HL-60/S4 treated with phorbol 12-myristate 13-acetate at 8.2 ng/mL for 4 days and 3 days (cell line): Measurements from ENCODE around the gene SHISA4.

ENCODE experiments used
- in situ Hi-C: fragments of 300-500 bp; cut with MboI; formaldehyde crosslinking; loops from 2 replicates; pipeline ENCODE4 v1.15.0; 2022; ENCODE audit warnings: low sequenced_read_pairs

SHISA4 gene

DNA sequence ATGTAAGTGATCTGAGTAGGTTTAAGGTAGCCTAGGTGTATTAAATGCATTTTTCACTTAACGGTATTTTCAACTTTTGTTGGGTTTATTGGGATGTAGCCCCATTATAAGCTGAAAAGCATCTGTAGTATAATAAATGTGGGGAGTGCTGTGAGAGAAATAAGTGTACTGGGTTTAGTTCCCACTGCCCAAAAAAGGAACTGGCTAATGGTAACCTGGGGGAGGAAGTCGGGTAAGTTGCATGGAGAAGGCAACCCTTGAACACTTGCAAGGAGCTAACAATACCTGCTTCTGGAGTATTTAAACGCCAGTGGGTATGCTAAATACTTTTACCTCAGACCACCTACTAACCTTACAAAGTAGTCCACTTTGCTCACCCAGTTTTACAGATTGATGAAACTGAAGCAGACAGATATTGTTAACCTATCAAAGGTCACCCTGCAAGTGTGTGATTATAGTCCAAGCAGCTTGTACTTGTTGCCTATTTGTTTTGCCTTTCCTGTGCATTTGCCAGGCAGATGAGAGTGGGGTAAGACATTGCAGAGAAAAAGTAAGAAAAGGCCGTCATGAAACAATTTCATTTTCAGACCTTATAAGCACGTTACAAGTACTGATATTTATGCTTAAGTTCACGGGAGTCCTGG lies 7.6 kb upstream of the SHISA4 start:
- in situ Hi-C loops = loop anchor here (10.0 to 25.0 kb wide), 2 partner anchors 94 to 231 kb away; partner anchors contain the start of gene GPR37L1

DNA sequence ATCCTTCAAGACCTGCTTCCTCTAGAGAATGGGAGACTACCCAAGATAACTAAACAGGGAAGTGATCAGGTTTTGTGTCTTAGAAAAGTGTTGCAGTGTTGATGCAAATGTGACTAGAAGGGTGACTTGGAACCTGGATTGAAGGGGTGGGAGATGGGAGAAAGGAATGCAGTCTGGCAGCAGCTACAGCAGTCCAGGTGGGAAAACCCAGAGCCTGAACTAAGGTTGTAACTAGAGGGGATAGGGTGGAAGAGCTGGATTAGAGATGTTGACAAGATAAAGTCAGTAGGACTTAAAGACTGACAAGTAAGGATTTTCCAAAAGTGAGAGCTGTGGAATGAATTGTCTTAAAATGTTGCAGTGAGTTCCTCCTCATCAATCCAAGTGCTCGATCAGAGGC lies 7.1 kb upstream of the SHISA4 start:
- in situ Hi-C loops = loop anchor here (10.0 to 25.0 kb wide), 2 partner anchors 93 to 231 kb away; partner anchors contain the start of gene GPR37L1

- in situ Hi-C loops = loop anchor here (10.0 to 25.0 kb wide), 2 partner anchors 92 to 230 kb away; partner anchors contain the start of gene GPR37L1
These were observed 6.0 kb upstream of the SHISA4 start for GRCh38 chr1:201882665-201883132.

DNA sequence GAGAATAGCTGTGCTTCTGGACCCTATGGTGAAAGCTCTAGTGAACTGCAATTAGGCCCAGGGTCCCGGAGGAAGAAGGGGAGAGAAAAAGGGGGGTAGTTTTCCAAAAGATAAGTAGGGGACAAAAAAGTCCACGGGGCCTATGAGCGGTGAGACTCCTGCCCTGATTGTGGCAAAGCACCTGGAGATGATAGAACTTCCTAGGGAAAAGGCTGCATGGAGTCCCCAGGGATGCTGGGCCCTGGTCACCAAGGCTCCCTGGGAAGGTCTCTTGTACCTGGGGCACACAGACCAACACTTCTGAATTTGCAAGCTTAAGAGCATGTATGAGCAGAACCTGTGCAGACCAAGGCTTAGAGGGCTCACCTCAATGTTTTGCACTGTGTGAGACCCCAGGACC lies 5.4 kb upstream of the SHISA4 start:
- in situ Hi-C loops = loop anchor here (10.0 to 25.0 kb wide), 2 partner anchors 92 to 229 kb away; partner anchors contain the start of gene GPR37L1

DNA sequence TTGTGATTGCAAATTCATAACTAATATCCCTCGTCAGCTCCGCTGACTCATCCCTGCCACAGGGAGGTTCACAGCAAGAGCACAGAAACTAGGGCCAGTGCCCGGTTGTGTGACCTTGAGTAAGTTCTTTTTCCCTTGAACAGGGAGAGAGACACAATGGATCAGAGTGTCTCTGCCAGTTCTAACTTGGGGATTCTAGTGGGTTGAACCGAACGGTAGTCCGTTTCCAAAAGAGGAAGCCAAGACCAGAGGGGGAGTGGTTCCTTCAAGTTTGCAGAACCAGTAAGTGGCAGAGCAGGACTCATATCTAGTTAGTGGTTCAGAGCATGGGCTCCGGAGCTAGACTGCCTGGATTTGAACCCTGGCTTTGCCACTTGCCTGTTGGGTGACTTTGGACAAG lies 4.9 kb upstream of the SHISA4 start:
- in situ Hi-C loops = loop anchor here (10.0 to 25.0 kb wide), 2 partner anchors 91 to 229 kb away; partner anchors contain the start of gene GPR37L1

GRCh38 chr1:201884425-201884824 lies 4.3 kb upstream of the SHISA4 start:
- in situ Hi-C loops = loop anchor here (10.0 to 25.0 kb wide), 2 partner anchors 90 to 228 kb away; partner anchors contain the start of gene GPR37L1

DNA sequence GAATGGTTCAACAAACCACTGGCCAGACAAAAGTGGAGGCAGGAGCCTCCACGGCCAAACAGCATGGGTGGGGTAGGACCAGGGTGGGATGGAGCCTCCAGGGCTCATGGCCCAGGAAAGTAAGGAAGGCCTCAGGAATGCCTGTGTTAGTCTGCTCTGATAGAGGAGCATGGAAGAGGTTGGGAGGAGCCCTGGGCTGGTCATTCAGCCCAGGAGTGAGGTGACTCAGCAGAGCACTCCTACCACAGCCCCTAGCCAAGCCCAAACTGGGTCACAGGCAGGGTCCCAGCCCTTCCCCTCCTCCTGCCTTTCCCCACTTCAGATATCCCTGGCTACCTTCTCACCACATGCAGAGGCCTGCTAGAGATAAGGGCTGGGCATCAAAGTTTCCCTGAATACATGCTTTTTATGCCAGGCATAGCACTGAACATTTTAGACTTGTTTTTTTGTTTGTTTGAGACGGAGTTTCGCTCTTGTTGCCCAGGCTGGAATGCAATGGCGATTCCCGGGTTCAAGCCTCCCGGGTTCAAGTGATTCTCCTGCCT lies 3.1 kb upstream of the SHISA4 start:
- in situ Hi-C loops = loop anchor here (10.0 to 25.0 kb wide), 2 partner anchors 89 to 227 kb away; partner anchors contain the start of gene GPR37L1

DNA sequence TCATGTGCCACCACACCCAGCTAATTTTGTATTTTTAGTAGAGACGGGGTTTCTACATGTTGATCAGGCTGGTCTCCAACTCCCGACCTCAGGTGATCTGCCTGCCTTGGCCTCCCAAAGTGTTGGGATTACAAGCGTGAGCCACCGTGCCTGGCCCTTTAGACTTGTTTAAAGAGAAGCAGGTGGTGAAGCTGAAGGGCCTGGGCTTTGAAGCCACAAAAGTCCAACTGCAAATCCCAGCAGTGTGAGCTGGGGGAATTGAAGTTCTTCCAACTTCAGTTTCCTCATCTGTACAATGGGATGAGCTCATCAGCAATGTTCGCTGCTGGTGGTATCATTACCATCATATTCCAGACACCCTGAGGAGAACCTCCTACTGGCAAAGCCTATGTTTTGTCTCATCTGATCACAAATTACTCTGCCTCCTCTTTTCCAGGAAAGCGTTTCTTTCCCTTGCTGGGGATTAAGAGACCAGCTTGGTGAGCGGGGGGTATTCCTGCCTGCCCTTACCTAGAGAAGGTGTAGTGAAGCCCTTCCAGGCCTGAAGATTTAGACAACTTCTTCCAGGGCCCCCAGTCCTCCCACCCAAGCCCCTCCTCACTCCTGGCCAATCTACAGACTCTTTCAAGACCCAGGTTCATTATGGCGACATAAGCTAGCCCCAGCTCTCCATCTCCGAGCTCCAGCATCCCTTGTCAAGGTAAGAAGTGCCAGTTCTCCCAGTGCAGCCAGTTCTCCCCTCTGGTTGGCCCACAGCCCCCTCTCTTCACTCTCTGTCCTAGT lies 2.4 kb upstream of the SHISA4 start:
- in situ Hi-C loops = loop anchor here (10.0 to 25.0 kb wide), 2 partner anchors 89 to 226 kb away; partner anchors contain the start of gene GPR37L1

DNA sequence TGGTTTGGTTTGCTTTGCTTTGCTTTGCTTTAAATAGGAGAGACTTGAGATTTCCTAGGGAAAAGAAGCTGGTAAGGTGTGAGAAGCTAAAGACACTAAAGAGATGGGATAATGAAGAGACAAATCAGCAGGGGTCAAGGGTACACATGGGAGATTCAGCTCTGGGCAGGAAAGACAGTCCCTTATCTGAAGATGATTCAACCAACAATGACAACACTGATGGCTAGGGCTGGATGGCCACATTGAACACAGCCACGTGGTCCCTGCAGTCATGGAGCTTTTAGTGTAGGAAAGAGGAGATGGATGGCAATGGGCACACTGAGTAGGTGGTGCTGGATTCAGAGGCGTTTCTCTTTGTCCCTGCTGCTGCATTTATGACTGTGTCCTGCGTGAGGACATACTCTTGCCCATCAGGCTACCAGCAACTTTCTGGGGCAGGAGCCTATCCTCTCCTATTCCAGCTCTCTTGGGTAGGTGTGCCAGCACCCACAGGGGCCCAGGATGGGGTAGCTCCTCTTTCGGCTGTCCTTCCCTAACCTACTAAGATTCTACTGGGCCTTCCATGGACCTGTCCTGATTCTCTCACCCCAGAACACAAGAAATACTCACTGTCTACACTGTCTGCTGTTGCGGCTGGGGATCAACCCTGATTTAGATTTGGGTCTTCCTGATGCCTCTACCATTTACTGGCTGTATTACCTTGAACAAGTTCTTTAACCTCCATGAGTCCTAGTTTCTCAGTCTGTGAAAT lies 1.4 kb upstream of the SHISA4 start:
- in situ Hi-C loops = loop anchor here (10.0 to 25.0 kb wide), 2 partner anchors 88 to 225 kb away; partner anchors contain the start of gene GPR37L1

DNA sequence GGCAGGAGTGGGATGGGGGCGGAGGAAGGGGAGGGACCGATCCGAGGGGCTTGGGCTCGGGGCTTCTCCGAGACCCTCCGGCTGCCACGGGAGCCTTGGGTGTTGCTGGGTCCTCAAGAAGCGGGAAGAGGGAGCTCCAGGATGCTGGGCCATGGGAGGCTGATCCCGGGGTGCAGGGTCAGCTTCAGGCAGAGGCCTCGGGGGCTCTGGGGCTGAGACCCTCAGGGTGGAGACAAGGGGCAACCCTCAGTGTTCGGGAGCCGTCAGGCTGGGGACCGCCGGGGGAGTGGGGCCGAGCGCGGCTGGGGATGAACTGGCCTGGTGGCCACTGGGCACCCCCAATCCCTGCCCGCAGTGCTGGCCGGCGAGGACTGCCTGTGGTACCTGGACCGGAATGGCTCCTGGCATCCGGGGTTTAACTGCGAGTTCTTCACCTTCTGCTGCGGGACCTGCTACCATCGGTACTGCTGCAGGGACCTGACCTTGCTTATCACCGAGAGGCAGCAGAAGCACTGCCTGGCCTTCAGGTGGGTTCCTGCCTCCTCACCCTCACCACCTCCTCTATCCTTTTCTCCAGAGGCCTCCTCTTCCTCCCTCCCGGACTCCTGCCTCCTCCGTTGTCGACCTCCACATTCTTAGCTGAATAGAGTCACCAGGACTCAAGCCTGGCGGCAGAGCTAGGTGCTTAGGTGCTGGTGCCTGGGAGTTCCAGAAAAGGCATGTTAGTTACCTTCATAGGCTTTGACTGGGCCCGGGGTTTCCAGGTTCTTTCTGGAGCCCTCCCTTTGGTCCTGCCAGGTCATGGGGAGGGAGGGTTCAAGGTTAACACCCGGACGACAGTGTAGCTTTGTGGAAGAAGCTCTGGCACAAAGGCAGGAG lies 631 bp downstream of the SHISA4 start:
- in situ Hi-C loops = loop anchor here (10.0 to 25.0 kb wide), 2 partner anchors 85 to 223 kb away; partner anchors contain the start of gene GPR37L1

DNA sequence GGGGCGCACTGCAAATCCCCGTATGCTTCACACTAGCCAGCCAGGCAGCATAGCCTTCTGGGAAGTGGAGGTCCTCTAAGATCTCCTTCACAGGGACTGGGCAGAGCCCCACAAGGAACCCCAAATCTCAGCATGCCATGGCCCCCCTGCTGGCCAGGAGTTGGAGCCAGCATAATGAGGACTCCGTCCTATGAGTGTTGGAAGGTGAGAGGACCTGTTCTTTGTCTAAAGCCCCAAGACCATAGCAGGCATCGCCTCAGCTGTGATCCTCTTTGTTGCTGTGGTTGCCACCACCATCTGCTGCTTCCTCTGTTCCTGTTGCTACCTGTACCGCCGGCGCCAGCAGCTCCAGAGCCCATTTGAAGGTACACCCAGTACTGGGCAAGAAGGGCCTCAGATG lies 1.5 kb downstream of the SHISA4 start:
- in situ Hi-C loops = loop anchor here (25.0 kb wide), 1 partner anchor 222 kb away; the partner anchor contains the start of gene GPR37L1

DNA sequence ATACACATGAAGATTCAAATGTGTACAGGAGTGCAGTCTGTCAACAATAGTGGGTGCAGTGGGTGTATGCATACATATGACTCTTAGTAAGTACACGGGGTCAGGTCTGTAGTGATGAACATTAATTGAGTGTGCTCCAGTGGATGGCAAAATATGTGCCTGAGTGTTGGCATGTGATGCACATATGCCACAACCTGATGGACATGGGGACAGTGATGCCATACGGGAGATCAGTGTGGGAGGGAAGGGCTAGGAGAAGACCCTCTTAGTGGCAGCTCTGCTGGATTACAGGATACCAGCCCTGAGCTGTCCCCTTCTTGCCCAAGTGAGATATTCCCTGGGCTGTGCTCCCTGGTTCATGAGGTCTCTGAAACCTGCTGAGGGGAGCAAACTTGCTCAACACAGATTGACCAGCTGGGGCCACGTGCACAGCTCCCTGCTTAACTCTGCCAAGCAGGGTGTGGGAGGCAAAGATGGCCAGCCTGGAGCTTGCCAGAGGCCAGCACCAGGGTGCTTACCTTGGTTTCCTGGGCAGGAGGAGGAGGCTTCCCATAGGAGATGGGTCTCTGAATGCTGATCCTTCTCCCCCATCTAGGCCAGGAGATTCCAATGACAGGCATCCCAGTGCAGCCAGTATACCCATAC lies 2.2 kb downstream of the SHISA4 start:
- in situ Hi-C loops = loop anchor here (25.0 kb wide), 1 partner anchor 221 kb away; the partner anchor contains the start of gene GPR37L1

DNA sequence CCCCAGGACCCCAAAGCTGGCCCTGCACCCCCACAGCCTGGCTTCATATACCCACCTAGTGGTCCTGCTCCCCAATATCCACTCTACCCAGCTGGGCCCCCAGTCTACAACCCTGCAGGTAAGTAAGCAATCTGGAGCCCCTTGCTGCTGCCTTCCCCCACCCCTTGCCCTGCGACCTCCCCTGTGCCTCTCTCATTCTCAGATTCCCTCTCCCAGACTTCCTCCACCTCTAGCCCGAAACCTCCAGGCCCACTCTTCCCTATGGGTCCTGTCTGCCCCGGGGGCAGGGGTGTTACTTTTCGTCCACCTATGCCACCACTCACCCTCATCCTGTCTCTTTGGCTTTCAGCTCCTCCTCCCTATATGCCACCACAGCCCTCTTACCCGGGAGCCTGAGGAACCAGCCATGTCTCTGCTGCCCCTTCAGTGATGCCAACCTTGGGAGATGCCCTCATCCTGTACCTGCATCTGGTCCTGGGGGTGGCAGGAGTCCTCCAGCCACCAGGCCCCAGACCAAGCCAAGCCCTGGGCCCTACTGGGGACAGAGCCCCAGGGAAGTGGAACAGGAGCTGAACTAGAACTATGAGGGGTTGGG lies 2.9 kb downstream of the SHISA4 start:
- in situ Hi-C loops = loop anchor here (25.0 kb wide), 1 partner anchor 221 kb away; the partner anchor contains the start of gene GPR37L1

DNA sequence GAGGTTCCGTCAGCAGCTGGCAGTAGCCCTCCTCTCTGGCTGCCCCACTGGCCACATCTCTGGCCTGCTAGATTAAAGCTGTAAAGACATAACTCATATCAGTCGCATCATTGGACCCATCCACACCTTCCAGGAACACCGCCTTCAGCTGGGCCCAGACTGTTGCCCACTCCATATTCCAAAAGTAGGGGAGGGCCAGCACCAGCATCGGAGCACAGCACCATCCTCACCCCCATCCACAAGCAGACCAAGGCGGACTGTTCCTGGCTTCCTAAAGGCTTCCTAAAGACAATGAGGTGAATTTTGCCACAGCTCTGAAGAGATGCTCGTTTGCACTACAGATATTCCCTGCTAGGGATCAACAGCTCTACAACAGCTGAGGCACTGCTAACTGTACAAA lies 3.5 kb downstream of the SHISA4 start:
- in situ Hi-C loops = loop anchor here (25.0 kb wide), 1 partner anchor 220 kb away; the partner anchor contains the start of gene GPR37L1

GRCh38 chr1:201893431-201893830 lies 4.7 kb downstream of the SHISA4 start:
- in situ Hi-C loops = loop anchor here (25.0 kb wide), 1 partner anchor 219 kb away; the partner anchor contains the start of gene GPR37L1

GRCh38 chr1:201894343-201895119 lies 5.8 kb downstream of the SHISA4 start:
- in situ Hi-C loops = loop anchor here (25.0 kb wide), 1 partner anchor 218 kb away; the partner anchor contains the start of gene GPR37L1

GRCh38 chr1:201895120-201895665 lies 6.5 kb downstream of the SHISA4 start:
- in situ Hi-C loops = loop anchor here (25.0 kb wide), 1 partner anchor 217 kb away; the partner anchor contains the start of gene GPR37L1
